ENCODE measurements around the gene KCTD7.
"Not testable (repeated sequence)": the region's sequence is repeated elsewhere in the genome, so short reads cannot be mapped to it uniquely, and the experiment has no call there.

Gene KCTD7

DNA sequence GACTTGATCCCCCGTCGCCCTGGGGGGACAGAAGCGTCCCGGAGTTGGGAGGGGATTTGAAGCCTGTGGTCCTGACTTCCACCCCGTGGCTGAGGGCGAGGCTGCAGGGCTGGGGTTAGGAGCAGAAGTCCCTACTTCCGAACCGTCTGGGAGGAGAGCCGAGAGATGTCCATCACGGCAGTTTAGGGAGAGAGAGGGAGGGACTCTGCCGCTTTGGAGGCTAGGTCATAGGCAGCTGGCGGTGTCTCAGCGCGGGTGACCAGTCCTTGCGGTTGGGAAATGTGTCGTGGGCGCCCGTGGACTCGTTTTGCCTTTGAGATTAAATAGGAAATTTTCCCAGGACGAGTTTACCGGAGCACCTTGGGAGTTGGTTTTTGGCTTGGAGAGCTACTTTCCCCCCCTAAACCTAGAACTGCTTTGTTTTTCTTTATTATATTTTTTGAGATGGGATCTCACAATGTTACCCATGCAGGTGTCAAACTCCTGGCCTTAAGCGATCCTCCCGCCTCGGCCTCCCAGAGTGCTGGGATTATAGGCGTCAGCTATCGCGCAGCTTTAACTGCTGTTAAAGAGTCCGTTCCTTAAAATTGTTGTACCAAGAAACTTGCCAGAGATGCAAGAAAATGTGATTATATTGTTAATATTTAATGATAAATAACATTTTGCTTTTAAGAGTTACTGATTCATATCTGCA, 26.6 kb downstream of the KCTD7 start:
- not testable (repeated sequence) for DNase-seq

DNA sequence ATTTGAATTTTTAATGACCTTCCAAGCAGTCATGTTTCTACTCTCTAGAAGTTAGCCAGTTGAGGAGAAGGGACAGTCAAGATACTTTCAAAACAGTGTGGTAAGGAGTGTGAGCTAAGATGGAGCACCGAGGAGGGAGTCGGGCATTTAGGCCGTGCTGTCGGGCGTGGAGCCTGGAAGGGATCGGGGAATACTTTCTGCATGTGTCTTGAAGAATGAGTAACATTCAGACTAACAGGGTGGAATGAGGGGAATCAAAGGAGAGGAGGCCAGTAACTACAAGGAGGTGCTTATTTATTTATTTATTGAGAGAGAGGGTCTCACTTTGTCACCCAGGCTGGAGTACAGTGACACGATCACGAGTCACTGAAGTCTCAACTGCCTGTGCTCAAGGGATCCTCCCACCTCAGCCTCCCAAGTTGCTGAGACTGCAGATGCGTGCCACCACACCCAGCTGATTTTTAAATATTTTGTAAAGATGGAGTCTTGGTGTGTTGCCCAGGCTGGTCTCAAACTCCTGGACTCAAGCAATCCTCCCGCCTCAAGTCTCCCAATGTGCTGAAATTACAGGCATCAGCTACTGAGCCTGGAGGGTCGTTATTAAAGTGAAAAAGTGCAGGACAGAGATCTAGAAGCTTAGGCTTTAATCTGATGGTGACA, 27.3 kb downstream of the KCTD7 start:
- not testable (repeated sequence) for DNase-seq

DNA sequence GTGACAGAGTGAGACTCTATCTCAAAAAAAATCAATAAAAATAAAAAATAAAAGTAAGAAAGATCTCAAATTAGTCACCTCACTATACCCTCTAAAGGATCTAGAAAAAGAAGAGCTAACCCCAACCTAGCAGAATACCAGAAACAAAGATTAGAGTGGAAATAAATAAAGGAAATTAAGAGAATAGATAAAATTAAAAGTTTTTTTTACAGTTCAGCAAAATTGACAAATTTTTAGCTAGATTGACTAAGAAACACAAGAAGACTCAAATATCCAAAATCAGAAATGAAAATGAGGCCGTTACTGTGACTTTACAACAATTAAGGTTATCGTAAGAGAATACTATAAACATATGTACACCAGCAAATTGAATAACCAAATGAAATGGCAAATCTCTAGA, 29.1 kb downstream of the KCTD7 start:
- DNase-seq: no peak

DNA sequence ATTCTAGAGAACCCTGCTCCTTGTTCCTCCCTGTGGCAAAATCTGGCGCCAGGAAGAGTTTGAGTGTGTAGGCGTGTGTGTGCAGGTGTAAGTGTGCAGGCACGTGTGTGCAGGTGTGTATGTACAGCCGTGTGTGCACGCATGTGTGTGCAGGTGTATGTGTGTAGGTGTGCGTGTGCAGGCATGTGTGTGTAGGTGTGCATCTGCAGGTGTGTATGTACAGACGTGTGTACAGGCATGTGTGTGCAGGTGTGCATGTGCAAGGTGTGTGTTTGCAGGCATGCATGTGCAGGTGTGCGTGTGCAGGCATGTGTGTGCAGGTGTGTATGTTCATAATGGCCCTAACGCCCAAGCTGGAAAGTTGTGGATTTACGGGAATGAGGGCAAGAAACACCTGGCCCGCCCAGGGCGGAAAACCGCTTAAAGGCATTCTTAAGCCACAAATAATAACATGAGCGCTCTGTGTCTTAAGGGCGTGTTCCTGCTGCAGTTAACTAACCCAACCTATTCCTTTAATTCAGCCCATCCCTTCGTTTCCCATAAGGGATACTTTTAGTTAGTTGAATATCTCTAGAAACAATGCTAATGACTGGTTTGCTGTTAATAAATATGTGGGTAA, 34.1 kb downstream of the KCTD7 start:
- no peak for DNase-seq

DNA sequence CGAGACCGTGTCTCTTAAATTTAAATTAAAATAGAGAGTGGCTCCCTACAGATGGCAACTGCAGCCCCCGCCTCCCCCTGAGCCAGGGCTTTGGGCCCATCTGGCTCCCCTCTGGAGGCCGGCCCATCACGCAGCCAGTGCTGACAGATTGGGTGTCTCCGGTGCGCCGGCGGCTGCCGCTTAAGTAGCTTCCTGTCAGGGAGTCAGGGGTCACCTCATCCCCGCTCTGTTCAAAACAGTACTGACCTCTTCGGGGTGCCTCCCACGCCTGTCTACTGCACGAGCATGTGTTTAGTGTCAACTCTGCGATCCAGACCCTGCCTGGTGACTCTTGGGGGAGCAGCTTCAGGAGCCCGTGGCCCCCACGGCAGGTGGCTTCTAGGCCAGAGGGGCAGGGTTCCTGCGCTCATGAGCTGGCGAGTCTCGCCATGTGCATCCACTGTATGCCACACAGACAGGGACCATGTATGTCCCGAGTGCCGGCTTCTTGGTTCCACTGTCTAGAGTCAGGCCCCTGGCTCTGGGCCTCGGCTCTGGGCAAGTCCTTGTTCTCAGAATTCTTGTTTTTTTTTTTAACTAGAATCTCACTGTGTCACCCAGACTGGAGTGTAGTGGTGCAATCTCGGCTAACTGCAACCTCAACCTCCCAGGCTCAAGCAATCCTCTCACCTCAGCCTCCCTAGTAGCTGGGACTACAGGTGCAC, 36.1 kb downstream of the KCTD7 start:
- DNase-seq: peak; percentile 72

DNA sequence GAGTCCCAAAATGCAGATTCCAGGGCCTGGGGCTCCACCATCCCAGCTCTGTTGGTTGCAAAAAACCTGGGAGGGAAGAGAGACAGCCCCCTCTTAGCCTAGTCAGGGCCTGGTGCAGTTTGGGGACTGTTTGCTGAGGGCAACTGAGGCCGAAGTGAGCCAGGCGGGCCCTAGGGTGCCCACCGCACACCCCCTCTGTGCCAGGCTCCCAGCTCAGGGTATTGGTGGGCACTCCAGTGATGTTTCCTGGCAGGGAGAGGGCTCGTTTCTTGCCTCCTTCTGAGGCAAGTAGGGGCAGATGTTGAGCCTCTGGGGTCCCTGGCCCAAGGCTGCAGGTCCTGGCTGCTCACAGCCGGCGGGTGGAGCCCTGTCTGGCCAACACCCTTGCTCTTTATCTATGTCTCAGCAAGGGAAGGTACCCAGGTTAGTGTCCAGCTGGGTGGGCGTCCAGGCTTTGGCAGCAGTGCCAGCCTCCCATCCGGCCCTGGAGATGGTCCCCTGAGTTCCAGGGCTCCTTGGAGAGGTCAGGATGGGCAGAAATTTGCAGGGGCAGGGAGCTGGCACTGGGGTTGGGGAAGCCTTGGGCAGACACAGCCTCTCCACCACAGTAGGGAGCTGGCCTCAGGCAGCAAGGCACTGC, 37.8 kb downstream of the KCTD7 start:
- DNase-seq: no peak

DNA sequence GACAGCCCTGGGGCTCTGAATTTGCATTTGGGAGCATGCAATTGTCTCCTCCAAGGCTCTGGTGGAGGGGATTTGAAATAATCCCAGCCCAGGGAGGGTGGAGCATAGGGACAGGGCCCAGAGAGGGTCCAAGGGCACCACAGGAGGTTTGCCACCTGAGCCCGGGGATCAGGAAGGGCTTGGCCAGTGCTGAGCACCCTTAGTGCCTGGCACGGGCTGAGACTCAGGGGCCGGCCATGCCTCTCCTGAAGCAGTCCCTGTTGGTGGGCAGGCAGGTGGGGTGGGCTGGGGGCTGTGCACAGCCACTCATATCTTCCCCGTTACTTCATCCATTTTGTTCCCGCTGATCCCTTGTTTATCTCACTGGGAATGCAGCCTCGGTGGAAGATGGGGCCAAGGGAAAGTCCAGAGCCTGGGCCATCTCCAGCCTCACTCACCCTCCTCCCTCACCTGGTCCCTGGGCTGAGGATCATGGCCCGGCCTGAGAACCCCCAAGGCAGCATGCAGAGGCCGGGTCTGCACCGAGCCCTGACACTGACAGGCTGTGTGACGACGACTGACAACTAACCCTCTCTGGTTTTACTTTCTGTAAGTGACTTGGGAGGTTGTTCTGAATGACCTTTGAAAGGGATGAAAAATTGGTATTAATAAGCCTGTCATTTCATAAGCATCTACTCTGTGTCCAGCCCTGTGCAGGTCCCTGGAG, 38.5 kb downstream of the KCTD7 start:
- DNase-seq: no peak

DNA sequence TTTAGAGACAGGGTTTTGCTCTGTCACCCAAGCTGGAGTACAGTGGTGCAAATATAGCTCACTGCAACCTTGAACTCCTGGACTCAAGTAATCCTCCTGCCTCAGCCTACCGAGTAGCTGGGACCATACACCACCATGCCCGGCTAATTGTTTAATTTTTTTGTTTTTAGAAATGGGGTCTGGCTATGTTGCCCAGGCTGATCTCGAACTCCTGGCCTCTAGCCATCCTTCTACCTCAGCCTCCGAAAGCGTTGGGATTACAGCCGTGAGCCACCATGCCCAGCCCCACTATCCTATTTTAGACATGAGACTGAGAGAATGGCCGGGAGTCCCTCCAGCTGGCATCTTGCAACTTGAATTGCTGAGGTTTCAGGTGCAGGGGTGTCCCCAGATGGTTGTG, 39.4 kb downstream of the KCTD7 start:
- no peak for DNase-seq

DNA sequence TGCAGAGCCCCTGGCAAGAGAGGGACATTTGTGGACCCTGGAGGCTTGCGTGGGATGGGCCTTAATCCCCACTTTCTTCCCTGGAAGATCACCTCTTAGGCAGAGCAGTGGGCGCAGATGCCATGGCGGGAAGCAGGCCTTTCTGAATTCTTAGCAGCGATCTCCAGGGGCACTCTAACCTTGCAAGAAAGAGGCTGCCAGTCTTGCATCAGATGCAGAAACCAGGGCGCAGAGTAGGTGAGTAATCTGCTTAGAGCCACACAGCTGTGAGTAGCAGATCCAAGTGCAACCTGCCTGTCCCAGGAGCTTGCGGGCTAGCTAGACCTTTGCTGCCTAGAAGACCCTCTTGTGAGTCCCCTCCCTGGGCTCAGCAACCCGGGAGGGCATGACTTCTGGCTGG, 40.0 kb downstream of the KCTD7 start:
- DNase-seq: no peak

DNA sequence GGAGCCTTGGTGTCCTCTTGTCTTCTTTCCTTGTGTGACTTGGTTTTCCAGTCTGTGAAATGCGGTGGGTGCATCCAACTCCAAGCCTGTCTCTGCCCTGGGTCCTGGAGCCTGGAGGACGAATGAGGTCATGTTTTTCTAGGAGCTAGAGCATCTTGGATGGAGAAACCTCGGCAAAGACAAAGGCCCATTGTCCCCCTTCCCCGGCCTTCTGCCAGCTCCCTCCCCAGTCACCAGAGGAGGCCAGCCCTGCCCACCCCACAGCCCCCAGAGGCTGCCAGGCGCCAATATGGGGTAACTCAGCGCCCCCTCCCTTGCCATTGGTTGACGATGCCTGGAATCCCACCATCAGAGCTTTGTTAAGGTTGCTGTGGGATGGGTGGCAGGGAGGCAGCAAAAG, 40.4 kb downstream of the KCTD7 start:
- DNase-seq: no peak

DNA sequence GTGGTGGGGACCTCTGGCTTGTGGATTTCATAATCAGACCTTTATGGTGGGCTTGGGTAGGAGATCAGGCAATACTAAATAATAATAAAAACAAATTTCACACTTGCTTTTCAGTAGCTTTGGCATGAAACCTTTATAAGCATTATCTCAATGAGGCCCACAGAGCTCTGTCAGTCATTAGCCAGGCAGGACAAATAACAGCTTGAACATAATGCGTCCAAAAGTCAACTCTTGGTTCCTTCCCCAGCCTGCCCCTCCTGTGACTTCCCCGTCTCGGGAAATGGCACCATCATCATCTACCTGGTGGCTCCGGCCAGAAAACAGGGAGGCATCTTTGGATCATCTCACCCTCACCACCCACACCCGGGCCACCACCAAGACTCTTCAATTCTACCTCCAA, 40.8 kb downstream of the KCTD7 start:
- DNase-seq: no peak

DNA sequence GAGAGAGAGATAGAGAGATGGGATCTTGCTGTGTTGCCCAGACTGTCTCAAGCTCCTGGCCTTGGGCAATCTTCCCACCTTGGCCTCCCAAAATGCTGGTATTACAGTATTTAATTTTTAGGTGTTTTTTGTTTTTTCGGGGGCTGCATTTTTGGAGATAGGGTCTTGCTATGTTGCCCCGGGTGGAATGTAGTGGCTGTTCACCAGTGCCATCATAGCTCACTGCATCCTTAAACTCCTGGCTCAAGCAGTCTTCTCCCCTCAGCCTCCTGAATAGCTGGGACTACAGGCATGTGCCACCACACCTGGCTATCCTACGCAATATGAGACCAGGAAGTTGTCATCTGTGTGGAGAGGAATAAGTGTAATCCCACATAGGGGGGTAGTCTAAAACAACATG, 42.4 kb downstream of the KCTD7 start:
- DNase-seq: no peak

DNA sequence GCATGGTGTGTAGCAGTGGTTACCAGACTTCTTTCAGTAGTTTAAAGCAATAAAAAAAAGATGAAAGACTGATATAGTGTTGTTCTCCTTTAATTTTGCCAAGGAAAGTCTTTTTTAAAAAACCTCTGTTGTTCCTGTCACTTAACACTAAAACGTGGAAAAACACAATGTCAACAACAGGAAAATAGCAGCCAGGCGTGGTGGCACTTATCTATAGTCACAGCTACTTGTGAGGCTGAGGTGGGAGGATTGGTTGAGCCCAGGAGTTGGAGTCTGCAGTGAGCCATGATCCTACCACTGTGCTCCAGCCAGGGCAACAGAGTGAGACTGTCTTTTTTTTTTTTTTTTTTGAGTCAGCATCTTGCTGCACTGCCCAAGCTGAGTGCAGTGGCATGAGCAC, 42.8 kb downstream of the KCTD7 start:
- not testable (repeated sequence) for DNase-seq

DNA sequence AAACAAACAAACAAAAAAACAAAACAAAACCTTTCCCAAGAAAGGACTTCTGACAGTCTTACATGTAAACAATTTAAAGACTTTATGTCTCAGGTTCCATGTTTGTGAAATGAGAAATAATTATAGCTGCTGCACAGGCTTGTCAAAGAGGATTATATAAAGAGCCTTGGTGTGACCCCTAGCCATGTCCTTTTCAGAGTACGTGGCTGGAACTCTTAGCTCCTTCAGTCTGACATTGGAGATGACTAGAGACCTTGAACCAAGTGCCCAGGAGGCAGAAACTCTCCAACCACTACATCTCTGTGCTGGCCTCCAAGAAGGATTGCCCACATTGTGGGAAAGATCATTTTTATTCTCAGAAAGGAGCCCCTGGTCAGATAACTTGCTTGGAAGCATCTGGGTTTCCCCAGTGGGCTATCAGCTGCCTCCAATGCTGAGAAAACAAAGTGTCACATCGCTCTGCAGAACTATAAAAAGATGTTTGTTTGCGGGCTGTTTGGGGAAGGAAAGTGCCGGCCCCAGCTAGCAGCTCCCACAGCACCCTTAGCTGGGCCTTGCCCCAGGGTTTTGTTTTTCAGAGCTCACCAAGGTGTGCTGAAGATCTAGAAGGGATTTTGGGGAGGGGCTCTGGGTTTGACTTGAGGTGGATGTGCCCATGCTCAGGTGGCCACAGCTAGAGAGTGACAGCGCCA, 43.9 kb downstream of the KCTD7 start:
- DNase-seq: not testable (repeated sequence)

DNA sequence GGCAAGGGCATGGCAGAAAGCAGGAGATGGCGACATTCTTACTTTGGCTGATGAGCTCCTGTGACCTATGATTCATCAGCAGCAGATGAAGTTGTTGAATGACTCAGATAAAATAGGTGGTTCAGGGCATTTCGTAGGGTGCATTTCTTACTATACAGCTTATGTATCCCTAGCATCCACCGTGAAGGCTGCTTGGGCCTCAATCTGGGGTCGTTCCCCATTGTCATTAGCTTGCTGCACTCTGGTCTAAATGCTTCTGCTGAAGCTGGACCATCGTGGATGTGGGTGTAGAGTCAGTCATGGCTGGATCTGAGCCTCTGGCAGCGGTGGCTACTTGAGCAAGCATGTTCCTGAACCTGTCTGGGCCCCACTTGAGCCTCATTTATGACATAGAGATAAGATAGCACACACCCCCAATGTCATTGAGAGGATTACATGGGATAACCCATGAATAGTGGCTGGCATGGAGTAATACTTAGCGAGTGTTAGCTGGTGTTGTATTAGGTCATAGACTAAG, 44.5 kb downstream of the KCTD7 start:
- not testable (repeated sequence) for DNase-seq

DNA sequence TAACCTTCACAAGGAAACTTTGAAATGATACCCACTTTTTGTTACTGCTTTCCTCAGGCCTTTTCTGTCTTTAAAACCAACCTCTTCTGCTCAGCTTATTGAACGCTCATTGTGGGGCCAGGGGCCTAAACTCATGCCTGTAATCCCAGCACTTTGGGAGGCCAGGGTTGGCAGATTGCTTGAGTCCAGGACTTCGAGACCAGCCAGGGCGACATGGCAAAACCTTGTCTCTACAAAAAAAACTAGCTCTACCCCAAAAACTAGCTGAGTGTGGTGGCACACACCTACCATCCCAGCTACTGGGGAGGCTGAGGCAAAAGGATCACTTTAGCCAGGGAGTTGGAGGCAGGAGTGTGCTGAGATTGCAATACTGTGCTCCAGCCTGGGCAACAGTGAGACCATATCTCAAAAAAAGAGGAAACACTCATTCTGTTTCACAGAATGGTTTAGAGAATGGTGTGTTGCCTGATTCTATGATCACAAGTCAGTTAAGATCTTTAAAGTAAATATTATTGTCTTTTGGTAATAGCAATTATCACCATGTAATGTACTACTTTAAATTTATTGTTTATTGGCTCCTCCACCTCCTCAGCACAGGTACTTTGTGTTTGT, 51.1 kb downstream of the KCTD7 start:
- DNase-seq: no peak

DNA sequence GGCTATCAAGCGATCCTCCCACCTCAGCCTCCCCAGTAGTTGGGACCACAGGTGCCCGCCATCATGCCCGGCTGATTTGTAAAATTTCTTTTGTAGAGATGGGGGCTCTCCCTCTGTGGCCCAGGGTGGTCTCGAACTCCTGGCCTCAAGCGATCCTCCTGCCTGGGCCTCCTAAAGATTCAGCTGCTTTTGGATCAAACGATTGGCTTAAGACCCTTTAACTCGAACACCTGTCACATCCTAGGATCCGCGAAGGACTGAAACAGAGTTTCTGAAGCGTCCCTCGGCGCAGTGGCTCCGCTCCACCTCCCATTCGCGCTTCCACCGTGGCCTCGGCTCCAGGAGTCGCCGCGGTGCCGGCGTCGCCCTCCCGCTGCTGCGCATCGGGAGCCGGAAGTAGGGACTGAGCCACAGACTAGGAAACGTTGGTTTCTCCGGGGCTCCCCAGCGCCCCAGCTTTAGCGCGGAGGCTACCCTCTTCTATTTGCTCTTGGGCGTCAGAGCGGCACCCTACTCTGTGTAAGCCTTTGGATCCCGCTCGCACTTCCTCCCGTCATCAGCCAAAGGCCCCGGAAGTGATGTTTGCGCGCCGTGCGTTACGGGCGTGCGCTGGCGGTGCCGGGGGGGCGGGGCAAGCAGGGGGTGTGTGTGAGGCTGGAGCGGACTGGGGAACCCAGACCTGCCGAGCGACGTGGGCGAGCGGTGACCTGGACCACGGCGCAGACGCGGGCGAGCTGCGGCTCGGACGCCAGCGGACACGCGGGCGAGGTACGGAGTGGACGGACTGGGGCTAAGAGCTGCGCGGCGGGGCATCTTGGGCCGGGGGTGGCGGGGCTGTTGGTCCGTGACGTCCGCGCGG, 53.0 kb downstream of the KCTD7 start:
- peak; percentile 73 for DNase-seq

DNA sequence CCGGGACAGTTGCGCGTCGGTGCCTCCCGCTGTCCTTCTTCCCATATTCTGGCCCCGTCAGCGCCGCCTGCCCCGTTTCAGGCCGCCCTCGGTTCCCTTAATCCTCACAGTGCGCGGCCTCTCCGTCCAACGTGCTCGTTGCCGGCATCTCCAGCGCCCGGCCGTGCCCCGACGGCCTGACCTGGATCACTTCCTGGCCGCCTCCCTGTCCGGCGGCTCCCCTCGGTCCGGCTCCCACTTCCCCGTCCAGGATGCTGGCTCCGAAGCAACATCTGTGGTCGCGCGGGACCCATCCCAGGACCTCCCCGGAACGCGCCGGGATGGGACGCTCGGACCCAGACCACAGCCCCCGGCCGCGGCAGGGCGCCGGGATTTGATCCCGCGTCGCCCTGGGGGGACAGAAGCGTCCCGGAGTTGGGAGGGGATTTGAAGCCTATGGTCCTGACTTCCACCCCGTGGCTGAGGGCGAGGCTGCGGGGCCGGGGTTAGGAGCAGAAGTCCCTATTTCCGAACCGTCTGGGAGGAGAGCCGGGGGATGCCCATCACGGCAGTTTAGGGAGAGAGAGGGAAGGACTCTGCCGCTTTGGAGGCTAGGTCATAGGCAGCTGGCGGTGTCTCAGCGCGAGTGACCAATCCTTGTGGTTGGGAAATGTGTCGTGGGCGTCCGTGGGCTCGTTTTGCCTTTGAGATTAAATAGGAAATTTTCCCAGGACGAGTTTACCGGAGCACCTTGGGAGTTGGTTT, 53.8 kb downstream of the KCTD7 start:
- DNase-seq: no peak

DNA sequence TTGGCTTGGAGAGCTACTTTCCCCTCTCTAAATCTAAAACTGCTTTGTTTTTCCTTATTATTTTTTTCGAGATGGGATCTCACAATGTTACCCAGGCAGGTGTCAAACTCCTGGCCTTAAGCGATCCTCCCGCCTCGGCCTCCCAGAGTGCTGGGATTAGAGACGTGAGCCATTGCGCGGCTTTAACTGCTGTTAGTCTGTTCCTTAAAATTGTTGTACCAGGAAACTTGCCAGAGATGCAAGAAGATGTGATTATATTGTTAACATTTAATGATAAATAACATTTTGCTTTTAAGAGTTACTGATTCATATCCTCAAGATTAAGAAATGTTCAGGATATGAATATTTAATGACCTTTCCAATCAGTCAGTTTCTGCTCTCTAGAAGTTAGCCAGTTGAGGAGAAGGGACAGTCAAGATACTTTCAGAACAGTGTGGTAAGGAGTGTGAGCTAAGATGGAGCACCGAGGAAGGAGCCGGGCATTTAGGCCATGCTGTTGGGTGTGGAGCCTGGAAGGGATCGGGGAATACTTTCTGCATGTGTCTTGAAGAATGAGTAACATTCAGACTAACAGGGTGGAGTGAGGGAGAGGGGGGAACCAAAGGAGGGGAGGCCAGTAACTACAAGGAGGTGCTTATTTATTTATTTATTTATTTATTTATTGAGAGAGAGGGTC, 54.6 kb downstream of the KCTD7 start:
- DNase-seq: not testable (repeated sequence)
